Measurements from ENCODE around the gene CPNE8. TPM values are rescaled to one million over a fixed set of nuclear protein-coding genes. Genes with fewer than 3 reads are reported as not detected.

The CPNE8 gene
- total RNA-seq, 1 donor from 2014 or later: 11.0 TPM

DNA sequence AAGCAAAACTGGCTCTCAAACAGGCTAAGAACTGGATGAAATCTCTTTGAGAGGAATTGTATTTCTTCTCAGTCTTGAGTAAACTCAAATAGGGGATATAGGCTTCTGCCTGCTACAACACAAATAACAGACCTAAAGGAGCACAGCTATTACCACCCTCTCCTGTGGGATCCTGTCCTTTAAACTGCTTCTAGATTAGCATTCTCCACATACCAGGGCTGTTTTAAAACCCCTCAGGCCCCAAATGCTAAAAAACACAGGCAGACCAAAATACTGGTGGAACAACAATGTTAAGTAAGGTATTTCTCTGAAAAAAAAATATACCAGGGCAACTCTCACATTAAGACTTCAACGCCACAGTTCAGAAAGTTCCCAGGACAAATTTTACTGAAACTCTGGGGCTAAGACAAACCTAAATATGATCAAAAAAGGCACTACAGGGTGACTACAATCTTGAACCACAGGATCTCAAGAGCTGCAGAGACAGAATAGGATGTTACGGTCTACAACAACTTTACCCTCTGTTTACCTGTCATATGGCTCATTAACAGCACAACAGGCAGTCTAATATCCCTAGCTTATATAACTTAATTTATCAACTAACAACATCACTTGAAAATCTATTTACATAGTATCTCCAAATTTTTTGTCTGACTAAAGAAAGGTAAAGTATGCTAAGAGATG is 7.2 kb downstream of the CPNE8 start:
- no peak for DNase-seq (ENCODE audit: low read depth in 2 of 2)

DNA sequence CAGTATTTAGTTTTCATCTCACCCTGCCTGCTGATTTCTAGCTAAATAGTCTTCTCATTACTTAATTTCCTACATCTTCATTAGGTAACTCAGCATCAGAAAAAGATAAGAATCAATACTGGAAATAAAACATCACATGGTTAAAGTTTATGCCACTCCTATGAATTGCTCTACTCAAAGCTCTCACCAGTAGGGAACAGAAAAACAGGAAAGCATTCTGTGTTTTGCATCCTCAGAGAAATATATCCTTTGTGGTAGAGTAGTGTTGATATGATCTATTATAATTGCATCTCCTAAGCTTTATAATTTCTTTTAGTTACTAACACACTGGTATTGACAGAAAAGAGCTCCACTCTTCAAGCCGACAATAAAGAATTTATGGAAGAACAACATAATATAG is 9.9 kb downstream of the CPNE8 start:
- peak in 1 of 2 donors; percentile 58 for DNase-seq (ENCODE audit: low read depth in 2 of 2)

DNA sequence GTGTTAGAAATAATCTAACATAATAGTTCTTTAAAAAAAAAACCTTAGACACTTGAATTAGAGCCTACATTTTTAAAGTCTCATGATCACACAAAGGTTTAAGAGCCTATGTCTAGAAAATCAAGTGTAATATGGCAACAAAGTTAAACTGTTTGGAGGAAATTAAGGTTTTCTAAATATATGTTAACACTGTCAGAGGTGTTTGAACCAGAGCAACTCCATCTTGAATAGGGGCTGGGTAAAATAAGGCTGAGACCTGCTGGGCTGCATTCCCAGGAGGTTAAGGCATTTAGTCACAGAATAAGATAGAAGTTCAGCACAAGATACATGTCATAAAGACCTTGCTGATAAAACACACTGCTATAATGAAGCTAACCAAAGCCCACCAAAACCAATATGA is 12.4 kb downstream of the CPNE8 start:
- DNase-seq (ENCODE audit: low read depth in 2 of 2): no peak

DNA sequence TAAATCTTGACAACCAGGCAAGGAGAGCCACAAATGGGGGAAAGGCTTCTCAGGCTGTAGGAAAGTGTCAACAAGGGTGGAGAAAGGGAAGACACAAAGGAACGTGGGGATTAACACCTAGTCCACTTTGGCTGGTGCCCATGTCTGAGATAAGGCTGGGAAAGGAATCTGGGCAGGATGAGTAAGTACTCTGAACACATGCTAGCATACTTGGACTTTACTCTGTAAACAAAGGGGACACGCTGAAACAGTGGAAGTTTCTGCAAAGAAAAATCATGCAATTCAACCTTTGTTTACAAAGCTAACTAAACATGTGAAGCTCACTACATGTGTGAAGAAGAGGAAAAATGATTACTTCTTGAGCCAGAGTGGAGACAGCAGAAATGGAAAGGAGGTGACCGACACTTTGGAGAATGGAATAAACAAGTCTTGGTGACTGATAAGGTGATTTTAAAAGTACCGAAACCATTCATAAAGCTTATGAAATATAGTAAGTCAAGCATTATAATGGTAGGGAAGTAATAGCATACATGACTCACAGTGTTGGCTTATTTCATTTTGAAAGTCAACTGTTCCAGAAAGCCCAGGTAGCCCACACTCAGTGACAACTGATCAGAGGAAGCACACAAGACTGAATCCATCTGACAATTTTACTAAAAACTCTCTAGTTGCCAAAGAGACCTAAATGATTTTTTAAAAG is 13.2 kb downstream of the CPNE8 start:
- DNase-seq (ENCODE audit: low read depth in 2 of 2): peak in 1 of 2 donors; percentile 37

DNA sequence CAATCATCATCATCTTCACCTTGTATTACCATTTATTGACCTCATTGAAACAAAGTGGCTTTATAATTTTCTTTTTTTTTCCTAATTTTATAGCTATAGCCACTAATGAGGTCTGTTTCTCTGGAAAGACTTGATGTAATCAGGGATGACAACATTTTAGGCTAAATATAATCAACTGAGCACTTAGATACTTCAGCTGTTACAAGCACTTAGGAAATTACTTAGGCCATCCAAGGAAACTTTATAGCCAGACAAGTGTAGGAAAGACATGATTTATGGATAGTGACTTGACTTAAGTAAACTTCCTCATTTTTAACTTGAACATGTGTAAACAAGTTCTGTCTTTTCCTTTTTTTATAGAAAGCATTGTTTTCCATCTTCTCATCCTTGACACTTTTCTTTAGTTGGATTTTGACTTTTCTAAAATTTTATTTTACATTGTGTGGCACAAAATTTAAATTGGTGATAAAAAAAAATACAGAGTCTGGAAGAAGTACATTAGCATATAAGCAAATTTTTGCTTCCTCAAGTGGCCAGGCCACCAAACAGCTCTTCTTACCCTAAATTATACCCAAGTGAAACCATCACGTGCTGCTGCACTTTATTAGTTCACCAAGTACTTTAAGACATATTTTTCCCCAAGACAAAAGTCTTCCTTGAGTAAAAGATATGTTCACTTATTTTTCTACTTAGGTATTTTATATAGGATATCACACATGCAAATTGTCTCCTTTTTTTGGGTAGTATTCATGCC is 15.1 kb downstream of the CPNE8 start:
- peak in 1 of 2 donors; percentile 48 for DNase-seq (ENCODE audit: low read depth in 2 of 2)

DNA sequence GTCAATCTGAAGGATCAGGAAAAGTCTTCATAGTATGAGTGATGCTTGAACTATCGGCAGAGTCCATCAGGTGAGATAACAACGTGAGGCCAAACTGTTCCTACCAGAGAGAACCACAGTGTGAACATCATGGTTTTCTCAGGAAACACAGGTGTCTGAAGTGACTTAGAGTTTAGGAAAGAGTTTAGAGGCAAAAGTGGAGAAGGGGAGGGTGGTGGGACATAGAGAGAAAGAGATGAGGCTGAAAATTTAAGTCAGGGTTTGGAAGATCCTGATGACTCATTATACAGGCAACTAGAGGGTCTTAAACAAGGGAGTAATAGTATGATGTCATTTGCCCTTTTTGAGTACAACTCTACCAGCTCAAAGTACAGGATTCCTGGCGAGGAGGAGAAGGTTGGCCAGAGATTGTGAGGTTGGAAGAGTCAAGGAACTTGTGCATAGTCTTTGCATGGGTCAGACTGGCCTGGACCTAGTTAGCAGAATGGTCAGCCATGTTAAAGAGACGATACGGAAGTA is 16.0 kb downstream of the CPNE8 start:
- DNase-seq (ENCODE audit: low read depth in 2 of 2): no peak

DNA sequence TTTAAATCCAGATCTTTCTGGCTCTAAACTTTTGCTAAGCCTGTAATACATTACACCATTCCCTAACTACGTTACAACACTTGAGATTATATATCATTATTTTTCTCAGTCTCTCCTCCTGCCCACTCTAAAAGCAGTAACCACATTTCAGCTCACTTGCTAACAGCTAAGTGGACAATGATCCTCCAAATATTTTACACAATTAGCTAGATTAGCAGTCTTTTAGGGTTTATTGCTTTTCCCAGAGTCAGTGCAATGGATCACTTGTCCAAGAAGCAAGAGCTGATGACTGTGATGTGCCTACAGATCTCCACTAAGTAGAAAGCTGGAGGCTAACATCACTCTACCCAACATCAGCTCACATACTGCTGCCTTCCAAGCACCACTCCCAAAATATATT is 17.6 kb downstream of the CPNE8 start:
- DNase-seq (ENCODE audit: low read depth in 2 of 2): no peak

DNA sequence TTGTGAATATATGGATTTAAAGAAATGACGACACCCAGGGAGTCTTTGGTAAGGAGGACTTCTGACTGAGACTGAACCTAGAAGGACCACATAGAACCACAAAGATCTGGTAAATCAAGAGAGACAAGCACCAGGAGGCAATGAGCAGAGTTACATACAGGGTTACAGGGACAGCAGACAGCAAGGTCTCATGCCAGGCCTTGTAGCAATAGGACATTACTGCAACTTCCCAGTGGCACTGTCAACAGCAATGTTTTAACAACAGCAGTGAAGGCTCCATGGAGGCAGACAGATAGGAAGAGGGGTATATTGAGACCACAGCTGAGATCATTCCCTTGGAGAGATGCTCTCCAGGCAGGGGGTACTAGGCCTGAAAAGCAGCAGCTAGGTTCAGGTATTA is 18.5 kb downstream of the CPNE8 start:
- DNase-seq (ENCODE audit: low read depth in 2 of 2): no peak

DNA sequence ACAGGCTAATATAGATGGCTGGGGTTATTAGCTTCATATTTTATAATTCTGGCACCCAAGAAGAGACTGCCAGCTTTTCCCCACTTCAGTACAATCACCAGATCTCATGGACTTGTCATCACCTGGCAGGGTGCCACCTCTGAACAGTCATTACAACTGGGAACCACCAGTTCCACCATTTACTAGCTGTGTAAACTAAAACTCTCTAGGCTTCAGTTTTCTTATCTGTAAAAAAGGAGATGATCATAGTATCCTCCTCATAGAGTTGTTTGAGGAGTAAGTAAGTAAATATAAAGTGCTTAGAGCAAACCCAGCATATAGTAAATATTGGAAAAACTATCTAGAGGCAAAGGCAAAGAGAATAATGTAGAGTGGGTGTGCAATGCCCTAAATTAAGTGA is 19.3 kb downstream of the CPNE8 start:
- peak in 1 of 2 donors; percentile 70 for DNase-seq (ENCODE audit: low read depth in 2 of 2)

DNA sequence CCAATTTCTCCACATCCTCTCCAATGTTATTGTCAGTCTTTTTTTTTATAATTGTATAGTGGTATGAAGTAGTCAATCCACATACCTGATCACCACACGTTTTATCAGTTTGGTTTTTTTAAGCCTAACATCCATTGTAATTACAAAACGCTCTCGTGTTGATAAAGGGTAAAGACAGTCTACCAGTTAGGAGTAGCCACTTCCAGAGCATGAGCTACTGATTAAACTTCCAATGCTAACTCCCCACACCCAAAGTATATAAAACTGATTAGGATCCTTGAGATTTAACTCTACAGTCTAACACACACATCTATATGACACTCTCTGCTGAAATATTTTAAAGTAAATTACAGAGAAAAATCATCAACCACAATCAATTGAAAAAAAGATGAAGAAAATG is 20.7 kb downstream of the CPNE8 start:
- no peak for DNase-seq (ENCODE audit: low read depth in 2 of 2)

DNA sequence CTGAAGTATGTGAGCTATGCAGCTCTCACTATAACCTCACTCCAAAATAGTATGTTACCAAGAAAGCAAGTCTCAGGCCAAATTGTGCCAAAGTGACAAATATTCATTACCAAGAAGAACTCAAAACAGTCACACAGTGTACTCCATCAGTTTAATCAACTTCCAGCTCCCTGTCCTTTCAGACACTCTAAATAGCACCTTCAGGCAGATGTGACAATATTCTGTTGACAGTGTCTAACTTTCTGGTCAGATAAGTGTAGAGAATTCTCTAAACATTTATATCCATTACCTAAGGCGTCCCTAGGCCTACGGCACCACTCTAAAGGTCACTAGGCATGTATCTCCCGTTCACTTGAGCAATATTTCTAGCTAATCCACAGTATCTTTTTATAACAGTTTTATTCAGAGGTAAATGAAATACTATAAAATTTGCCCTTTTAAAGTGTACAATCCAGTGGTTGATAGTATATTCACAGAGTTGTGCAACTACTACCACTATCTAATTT is 21.7 kb downstream of the CPNE8 start:
- DNase-seq (ENCODE audit: low read depth in 2 of 2): no peak

DNA sequence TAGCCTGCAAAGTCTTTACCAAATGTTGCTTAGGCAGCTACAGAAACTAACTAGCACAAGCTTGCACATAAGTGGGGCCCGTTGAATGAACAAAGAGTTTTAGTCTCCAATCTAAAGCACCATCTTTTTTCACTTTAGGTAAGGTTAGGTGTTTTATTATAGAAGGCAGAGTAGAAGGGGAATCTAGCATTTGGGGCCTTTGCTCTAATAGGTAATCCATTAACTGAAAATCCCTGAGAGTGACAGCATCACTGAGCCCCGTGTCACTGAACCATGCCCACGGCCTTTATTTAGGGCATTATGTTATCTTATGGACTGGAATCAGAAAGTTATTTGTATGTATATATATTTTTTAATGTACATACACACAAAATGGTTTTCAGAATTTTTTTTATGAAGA is 25.1 kb downstream of the CPNE8 start:
- DNase-seq (ENCODE audit: low read depth in 2 of 2): no peak

DNA sequence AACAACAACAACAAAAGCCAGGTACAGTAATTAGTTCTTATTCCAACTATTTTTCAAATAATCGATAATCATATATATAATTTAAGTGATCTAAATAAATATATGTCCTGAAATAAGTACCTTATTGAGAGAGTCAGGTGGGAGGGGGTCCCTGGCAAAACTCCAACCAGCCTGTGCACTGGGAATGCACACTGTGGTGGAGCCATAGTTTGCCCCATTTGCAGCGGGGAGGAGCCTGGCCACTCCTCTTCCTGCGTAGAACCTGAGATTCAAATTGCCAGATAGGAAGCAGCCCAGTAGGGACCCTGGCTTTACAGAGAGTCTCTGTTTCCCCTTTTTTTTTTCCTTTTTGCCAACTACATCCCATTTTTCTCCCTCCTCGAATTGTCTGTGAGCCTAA is 26.4 kb downstream of the CPNE8 start:
- DNase-seq (ENCODE audit: low read depth in 2 of 2): no peak

DNA sequence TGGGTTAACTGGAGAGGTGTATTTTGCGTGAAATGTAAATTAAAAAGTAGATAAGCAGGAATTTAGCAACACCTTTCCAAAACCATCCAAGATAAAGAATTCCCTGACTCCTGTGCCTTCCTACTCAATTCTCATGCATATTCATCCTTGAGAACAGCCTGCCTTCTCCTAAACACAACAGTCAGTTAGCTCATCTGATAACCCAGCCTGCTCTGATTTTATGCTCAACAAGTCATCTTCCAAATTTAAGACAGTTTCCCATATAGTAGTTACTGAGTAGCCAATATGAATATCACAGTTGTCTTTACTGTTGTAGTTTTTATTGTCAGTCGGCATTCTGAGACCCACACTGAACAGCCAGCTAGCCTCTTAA is 27.1 kb downstream of the CPNE8 start:
- DNase-seq (ENCODE audit: low read depth in 2 of 2): no peak

DNA sequence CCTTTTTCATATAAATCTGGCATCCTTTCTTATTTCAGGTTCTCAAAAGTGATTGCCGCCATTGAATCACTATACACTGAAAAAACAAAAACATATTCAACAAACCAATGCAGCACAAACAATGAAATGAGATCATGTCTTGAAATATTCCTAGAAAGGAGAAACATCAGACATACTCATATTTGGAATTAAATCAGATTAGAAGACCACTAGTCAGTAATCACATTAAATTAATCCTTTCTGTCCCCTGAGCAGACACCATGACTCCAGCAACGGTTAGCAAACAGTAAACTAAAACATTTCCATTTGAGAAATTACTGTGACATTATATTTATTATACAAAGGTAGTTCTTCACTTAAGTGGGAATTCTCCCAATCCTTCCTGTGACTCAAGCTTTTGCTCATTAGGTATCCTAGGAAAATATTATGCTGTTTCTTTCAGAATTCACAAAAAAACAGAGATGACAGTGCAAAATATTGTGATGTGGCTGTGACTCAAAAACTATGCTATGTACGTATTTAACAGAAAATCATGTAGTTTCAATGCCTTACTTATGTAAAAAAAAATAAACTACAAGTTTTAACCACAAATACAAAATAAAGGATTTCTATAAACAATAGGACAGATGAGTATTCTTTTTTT is 29.7 kb downstream of the CPNE8 start:
- DNase-seq (ENCODE audit: low read depth in 2 of 2): peak; percentile 10 to 79

DNA sequence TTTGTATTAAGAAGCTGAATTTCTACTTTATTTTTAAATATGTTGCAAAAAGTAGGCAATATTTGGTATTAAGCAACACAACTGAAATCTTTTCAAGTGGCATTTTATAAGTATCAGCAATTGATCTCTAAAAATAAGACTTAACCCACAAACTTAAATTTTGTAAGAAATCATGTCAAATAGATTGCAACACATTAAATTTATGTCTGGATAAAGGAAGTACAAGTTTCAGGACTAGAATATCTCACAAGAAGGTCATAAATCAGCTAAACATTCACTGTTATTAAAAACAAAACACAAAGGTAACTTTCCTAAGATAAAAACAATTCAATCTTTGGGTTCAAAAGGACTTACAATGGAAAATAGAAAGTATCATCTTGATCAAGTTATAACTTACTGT is 32.8 kb downstream of the CPNE8 start:
- no peak for DNase-seq (ENCODE audit: low read depth in 2 of 2)

DNA sequence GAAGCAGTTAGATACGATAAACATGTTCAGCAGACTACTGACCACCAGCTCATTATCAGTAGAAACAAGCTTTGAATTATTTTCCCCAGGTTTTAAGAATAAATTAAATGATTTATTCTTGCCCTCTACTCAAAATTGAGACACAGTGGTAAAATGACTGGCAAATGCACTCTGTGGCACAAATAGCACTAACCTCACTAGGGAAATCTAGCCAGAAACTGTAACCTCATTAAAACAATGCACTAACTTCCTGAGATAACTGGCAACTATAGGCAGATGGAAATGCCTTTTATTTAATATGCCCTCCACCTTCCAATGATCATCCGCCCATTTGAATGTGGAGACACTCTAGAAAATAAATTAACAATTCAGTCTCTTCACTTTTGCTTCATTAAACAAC is 33.2 kb downstream of the CPNE8 start:
- peak; percentile 45 to 60 for DNase-seq (ENCODE audit: low read depth in 2 of 2)

DNA sequence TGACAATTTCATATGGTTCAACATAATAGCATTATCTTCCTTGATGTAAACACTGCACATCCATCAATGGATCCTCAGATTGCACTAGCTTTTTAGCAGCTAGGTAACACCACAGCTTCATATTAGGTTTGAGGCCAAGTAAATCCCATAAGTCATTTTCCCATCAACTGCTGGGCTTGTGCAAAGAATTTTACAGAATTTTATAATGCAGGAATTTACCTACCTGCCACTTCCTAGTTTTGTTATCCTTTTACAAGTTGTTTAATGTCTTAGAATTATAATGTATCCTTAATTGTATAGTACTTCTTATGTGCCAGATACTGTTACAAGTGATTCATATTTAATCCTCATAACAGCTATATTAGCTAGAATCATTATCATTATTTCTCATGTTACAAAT is 36.4 kb downstream of the CPNE8 start:
- no peak for DNase-seq (ENCODE audit: low read depth in 2 of 2)

DNA sequence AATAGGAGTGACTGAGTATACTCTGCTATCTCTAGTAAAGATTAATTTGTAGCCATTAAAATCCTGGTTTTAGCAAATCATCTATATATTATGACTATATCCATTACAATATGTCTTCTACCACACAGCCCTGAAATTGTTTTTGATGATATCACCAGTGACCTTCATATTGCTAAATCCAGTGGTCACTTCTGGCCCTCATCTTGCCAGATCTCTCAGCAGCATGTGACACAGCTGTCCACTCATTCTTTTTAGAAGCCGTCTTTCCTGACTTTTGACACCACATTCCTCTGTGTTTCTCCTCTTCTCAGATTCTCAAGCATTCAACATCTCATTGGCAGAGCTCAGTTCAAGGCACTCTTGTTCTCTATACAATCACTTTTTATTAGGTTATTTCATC is 54.9 kb downstream of the CPNE8 start:
- DNase-seq (ENCODE audit: low read depth in 2 of 2): no peak

DNA sequence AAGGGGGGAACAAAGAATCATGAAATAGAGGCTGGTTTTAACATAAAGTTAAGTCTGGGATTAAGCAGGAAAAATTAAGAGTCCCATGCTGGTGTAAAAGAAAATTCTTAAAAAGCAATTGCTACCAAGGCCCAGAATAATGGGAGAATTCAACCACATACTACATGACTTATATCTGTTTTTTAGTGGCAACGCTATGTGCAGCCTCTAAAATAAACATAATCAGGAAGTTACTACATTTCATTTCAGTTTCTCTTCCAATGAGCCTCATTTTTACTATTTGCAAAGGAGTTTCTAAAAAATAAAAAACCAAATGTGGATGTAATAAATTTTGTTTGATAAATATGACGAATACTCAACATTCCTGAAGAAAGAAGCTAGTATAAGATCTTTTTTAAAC is 58.1 kb downstream of the CPNE8 start:
- peak in 1 of 2 donors; percentile 15 for DNase-seq (ENCODE audit: low read depth in 2 of 2)

DNA sequence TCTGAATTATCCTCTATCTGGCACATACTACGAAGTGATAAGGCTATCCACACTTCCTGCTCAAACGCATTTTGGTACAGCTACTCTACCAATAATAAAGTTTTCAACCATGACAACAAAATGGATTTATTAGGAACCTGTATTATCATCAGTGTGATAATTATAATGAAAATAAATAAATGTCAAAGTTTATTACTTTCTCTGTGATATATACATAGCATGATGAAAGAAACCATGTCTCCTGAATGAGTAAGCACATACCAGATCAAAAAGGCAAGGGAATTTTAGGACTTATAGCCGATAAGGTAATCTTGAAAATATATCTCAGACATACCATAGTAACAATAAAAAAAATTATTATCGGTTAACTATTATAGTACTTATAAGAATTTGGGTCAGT is 61.1 kb downstream of the CPNE8 start:
- no peak for DNase-seq (ENCODE audit: low read depth in 2 of 2)
